Activated CD4-positive, CD25-positive, alpha-beta regulatory T cell (primary cell): Measurements from ENCODE around the gene RPS25.
A peak's percentile ranks its signal among the peaks of the same experiment; 100 is the strongest.
"Not testable (repeated sequence)": the region's sequence is repeated elsewhere in the genome, so short reads cannot be mapped to it uniquely, and the experiment has no call there.

Experiments
- DNase-seq, 4 experiments: peaks; one replicate each; lab custom pipeline; 2025; lab: John Stamatoyannopoulos, UW

RPS25 gene

DNA sequence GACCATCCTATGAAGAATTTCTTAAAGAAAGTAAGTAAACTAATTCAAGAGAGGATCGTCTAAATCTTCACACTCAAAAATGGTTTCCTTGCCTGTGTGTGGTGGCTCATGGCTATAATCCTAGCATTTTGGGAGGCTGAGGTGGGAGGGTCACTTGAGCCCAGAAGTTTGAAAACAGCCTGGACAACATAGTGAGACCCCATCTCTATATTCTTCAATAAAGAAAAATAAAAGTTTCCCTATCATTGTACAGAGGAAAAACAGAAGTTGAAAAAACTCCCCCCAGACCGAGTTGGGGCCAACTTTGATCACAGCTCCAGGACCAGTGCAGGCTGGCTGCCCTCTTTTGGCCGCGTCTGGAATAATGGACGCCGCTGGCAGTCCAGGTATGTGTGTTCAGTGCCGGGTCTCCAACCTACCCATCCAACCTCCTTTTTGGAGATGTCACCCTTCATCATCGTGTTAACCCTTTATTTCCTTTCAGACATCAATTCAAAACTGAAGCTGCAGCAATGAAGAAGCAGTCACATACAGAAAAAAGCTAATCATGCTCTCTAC lies 3.0 kb downstream of the RPS25 start:
- no peak for DNase-seq

DNA sequence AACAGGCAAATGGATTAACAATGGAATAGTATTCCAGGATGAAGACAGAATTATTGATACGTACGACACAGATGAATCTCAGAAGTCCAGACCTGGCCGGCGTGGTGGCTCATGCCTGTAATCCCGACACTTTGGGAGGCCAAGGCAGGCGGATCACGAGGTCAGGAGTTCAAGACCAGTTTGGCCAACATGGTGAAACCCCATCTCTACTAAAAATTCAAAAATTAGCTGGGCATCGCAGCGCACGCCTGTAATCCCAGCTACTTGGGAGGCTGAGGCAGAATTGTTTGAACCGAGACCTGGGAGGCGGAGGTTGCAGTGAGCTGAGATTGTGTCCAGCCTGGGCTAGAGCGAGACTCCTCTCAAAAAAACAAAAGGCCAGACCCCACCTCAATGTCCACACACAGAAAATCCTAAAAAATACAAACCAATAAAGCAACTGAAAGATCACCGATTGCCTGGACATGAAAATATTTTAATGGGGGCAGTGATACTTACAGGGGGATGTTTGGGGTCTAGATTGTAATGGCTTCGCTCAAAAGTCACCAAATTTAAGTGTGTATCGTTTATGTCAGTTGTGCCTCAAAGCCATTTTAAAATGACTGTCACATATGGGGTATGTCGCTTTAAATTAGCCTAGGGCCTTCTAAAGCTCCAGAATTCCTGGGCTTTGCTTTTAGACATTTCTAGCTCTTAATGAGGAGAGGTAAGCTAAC lies 3.8 kb downstream of the RPS25 start:
- no peak for DNase-seq

DNA sequence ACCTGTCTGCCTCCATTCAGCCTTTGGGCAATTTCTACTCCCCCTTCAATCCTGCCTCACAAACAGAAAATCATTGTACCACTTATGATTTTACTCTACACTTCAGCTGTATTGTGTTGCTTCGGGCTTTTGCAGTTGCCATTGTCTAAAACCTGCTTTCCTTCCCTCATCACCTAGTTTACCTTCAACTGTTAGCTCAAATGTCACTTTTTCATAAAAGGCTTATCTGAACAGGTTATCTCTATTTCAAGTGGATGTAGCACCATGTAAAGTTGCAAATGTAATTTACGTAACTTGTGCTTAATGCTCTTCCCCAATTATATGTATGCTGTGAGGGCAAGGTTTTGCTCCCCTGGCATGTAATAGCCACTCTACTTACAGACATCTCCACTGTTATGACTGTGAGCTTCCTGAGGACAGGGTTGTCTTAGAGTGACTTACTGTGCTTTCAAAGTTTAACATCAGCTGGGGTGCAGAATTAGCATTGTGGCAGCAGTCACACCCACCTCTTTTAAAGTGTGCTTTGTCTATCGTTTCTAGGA lies 5.4 kb downstream of the RPS25 start:
- DNase-seq, result no peak

DNA sequence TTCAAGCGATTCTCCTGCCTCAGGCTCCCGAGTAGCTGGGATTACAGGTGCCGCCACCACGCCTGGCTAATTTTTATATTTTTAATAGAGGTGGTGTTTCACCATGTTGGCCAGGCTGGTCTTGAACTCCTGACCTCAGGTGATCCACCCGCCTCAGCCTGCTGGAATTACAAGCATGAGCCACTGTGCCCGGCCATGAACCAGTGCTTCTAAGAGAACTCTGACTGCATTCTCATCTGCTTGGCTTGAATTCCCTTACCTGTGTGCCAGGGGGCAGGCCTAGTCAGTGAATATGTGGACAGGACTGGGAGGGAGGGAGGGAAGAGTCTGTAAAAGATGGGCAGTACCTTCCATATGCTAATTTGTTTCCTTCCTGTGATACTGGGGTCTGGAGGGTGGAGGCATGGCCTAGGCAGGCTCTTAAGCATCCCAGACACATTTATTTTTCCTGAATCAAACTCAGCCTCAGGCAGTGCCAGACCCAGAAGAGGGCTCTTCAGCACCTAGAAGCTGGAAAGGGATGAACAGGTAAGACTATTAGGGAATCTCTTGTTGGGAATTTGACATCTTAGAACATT lies 6.6 kb downstream of the RPS25 start:
- DNase-seq, result no peak

DNA sequence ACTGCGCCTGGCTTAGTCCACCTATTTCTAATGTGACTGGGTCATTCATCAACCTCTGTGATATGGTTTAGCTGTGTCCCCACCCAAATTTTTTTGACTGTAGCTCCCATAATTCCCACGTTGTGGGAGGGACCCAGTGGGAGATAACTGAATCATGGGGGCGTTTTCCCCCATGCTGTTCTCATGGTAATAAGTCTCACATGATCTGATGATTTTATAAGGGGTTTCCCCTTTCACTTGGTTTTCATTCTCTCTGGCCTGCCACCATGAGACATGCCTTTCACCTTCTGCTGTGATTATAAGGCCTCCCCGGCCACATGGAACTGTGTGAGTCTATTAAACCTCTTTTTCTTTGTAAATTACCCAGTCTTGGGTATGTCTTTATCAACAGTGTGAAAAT lies 11.5 kb downstream of the RPS25 start:
- no peak for DNase-seq

DNA sequence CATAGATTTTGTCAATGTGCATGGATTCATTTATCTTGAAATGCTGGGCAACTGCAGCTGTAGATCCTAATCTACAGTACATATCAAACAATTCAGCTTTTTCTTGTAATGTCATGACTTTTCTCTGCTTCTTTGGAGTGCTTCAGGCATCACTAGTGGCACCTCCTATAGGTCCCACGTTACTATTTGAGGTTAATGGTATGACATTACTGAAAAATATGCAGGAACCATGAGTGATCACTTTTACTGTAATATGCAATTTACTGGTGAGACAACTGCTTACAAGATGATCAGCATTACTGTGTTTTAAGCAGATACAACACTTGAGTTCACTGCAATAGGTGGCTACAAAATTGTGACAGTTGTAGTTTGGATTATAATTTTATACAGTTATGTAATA lies 17.2 kb downstream of the RPS25 start:
- no peak for DNase-seq

DNA sequence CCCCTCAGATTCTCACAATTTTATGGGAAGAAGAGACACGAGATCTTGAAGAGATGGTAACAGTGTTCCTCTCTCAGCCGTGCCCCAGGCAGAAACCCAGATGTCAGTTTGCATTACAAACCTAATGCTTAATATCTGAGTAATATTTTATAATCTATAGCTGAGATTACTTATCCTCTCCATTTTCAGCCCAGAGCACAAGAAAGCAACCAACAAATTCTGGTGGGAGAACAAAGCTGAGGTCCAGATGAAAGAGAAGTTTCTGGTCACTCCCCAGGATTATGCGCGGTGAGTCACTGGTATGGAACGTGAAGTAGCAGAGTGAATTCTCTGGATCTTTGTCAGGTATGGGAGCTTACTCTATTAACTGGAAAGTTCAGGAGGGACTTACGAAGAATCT lies 19.3 kb downstream of the RPS25 start:
- no peak for DNase-seq

DNA sequence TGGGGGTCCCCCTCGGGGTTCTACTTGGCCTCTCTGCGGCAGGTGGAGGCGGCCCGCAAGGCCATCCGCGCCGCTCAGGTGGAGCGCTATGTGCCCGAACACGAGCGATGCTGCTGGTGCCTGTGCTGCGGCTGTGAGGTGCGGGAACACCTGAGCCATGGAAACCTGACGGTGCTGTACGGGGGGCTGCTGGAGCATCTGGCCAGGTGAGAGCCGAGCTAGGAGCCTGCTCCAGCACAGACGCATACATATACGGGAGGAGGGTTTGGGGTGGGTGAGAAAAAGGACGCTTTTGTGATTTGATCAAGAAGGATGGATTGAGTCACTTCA lies 19.8 kb downstream of the RPS25 start:
- DNase-seq, result no peak

DNA sequence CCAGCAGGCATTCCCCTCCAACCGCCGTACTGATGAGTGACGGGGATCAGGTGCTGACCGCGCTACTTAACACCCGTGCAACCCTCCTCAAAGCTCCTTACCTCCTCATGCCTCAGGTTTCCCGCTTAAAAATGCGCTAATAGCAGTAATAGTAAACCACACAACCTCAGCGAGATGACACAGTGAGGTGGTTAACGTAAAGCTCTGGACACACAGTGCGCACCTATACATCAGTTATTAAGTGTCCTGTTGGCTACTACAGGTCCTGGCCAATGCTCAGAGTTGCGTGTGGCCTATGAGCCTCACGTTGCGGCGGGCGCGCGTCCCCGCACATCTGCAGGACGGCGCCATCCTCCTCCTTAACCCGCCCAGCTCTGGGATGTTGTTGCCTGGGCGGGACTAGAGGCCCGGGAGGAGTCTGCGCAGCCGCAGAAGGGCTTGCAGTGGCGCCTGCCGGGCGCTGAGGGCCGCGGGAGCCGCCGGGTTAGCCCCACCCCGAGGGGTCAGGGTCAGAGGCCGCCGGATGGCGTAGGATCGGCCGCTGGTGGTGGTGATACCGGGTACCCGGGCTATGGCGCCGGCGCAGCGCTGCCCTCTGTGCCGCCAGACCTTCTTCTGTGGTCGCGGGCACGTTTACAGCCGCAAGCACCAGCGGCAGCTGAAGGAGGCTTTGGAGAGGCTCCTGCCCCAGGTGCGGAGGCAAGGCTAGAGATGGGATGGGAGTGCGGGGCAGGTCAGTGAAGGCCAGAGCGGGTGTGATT lies 20.3 kb downstream of the RPS25 start, which contains the start of gene CENATAC:
TSS of gene CENATAC (plus strand) at position 512 of the 761 bp plus-strand sequence. CDS start at position 572, 60 bp downstream.
- peak; percentile 87 to 93 (median 92) for DNase-seq

DNA sequence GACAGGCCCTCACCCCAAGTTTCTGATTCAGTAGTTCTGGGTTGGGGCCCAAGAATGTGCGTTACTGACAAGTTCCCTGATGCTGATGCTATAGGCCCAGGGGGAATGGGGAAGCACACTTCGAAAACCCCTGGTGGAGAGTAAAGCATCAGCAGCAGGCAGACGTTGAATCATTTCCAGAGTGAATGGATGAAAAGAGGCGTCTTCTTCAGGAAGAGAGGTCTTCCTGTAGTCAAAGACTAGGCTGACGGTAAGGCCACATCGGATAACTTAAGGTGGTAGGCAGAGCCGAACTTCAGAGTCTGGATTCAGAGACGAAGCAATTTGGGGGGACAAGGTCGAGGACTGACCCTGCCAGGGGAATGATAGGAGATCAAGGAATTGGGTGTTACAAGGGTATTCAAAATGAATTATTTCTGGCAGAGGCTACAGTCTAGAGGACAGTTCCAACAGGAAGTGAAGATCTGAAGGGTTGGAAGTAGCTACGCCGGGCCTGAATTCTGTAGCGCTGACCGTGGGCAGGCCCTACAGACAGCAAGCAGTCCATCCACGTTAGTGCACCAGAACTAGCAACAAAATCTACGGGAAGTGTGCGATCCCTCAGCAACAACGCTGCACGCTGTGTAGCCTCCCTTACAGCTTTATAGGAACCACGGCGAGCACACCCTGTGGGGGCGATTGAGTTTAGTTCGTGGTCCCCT lies 21.1 kb downstream of the RPS25 start:
- no peak for DNase-seq

DNA sequence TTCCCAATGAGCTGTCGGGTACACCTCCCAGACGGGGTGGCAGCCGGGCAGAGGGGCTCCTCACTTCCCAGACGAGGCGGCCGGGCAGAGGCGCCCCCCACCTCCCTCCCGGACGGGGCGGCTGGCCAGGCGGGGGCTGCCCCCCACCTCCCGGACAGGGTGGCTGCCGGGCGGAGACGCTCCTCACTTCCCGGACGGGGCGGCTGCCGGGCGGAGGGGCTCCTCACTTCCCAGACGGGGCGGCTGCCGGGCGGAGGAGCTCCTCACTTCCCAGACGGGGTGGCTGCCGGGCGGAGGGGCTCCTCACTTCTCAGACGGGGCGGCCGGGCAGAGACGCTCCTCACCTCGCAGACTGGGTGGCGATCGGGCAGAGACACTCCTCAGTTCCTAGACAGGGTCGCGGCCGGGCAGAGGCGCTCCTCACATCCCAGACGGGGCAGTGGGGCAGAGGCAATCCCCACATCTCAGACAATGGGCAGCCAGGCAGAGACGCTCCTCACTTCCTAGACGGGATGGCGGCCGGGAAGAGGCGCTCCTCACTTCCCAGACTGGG lies 26.6 kb downstream of the RPS25 start:
- not testable (repeated sequence) for DNase-seq

DNA sequence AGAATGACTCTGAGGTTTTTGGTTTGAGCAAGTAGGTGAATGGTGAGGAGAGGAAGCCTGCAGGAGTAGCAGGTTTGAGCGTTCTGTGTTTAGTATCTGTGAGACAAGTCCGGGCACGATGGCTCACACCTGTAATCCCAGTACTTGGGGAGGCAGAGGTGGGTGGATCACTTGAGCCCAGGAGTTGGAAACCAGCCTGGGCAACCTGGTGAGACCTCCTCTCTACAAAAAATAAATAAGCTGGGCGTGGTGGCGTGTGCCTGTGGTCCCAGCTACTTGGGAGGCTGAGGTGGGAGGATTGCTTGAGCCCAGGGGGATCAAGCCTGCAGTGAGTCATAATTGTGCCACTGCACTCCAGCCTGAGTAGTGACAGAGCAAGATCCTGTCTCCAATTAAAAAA lies 29.9 kb downstream of the RPS25 start:
- no peak for DNase-seq

DNA sequence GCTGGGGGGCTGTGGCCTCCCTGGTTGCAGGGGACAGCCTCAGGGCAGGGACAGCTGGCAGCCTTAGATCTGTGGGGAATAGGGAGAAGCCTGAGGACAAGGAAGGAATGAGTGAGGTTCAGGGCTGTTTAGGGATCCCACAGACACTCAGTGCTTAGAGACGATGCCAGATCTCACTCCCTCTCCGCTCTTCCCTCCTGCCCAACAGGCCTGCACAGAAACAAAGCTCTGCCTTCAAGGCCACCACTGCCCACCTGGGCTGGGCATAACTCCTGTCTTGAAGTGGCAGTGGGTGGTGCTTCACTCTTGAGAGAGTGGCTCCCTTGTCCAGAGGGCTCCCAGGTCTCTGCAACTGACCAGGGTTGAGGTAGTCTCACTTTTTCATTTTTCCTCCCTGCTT lies 33.3 kb downstream of the RPS25 start:
- DNase-seq, result no peak

DNA sequence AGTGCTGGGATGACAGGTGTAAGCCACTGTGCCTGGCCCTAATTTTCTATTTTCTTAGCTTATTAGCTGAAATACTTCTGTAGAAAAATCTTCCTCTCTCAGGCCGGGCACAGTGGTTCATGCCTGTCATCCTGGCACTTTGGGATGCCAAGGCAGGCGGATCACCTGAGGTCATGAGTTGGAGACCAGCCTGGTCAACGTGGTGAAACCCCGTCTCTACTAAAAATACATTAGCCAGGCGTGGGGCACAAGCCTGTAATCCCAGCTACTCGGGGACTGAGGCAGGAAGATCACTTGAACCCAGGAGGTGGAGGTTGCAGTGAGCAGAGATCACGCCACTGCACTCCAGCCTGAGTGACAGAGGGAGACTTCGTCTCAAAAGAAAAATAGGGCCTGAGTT lies 33.8 kb downstream of the RPS25 start:
- DNase-seq, result not testable (repeated sequence)

DNA sequence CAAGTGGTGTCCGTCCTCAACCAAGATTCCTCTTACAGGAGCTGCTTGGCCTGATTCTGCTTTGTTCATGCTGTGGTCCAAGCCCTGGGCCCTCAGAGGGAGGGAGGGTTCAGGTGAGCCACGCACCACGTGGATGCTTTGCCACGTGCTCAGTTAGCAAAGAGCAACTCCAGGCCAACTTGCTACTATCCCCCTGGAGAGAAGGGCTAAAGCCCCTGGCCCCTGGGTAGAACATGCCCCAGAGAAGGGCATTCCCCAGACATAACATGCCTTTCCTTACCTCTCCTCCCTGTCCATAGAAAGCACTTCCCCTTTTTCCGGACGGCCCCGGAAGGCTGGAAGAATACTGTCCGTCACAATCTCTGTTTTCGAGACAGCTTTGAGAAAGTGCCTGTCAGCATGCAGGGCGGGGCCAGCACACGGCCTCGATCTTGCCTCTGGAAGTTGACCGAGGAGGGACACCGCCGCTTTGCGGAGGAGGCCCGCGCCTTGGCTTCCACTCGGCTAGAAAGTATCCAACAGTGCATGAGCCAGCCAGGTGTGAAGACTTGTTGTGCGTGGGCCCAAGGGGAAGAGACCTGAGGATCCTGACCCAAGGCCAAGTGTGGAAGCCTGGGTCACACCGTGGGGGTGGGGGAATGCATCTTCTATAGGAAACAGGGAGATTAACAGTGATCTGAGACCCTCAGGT lies 37.8 kb downstream of the RPS25 start:
- no peak for DNase-seq

DNA sequence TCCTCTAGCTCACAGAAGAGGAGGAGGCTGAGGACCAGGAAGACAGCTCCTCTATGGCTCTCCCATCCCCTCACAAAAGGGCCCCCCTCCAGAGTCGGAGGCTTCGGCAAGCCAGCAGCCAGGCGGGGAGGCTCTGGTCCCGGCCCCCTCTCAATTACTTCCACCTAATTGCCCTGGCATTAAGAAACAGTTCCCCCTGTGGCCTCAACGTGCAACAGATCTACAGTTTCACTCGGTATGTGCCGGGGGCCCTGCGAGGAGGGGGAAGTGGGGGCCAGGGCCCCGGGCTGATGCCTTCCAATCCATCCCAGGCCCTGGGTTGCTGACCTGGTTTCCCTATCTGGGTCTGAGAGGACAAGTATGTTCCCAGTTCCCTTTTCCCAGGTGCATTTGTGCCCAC lies 38.7 kb downstream of the RPS25 start:
- no peak for DNase-seq

DNA sequence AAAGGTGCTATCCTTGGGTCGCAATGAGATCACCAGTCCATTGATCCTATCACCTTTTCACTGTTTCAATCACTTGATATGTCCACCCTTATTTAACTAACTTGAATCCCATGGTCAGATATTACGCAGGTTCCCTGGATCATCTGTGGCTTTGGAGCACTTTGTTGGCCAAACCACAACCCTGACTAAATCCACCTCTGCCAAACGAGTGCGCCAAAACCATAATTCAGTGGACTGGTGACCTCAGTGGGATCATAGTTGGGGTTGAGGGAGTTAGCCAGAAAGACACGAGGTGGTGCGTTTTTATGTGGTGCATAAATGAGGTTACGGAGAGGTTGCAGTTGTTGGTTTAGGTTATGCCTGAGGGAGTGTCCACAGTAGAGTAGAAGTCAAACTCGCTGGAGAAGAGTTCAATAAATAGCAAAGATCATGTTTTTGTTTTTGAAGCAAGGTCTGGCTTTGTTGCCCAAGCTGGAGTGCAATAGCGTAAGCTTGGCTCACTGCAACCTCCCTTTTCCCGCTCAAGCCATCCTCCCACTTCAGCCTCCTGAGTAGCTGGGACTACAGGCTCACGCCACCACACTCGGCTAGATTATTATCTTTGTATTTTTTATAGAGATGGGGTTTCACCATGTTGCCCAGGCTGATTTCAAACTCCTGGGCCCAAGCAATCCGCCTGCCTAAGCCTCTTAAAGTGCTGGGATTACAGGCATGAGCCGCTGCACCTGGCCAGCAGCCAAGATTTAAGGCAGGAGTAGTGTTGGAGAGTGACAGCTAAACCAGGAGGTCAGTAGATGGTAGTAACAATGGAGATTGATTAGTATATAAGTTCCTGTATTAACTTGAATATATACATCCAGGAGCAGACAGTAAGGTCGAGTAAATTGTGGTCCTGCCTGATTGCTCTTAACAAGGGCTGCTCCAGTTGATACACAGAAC lies 42.1 kb downstream of the RPS25 start:
- DNase-seq, result no peak

DNA sequence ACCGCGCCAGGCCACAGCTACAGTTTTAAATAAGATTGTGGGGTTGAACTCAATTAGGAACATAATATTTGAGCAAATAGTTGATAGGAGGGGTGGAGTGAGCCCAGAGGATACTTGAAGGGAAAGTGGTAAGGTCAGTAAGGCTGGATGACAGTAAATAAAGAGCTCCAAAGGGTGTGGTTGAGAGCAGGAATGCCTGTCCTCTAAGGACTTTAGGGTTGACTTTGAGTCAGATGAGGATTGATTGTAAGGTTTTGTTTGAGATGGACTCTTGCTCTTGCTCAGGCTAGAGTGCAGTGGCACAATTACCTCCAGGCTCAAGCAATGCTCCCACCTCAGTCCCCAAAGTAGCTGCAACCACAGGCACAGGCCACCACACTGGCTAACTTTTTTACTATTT lies 44.2 kb downstream of the RPS25 start:
- no peak for DNase-seq

DNA sequence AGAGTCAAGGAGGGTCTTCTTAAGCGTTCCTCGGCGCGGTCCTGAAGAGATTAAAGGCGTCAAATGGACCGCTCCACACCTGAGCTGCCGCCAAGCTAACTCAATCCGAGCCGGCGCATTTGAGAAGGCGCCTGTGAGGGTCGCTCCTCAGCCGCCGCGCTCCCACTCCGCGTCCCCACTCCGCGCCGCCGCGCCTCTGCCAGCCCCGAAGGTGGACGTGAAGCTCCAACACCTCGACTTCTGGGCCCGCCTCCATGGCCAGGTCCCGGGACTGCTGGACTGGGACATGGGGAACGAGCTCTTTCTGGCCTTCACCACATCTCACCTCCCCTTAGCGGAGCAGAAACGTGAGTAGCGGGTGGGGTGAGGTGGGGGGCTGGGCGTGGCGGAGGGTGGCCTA lies 46.5 kb downstream of the RPS25 start, which contains the start of gene FOXR1:
TSS of gene FOXR1 (plus strand) at position 116 of the 400 bp plus-strand sequence. CDS start at position 287, 171 bp downstream.
- no peak for DNase-seq

DNA sequence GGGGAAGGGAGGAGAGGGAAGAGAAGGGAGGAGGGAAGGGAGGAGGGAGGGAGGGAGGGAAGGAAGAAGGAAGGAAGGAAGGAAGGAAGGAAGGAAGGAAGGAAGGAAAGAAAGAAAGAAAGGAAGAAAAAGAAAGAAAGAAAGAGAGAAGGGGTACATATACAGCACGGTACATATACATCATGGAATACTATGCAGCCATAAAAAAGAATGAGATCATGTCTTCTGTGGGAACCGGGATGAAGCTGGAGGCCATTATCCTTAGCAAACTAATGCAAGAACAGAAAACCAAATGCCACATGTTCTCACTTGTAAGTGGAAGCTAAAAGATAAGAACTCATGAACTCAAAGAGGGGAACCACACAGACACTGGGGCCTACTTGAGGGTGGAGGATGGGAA lies 48.6 kb downstream of the RPS25 start:
- DNase-seq, result not testable (repeated sequence)
